ENCODE results near the gene SH3PXD2A.
"Not testable (repeated sequence)": the region's sequence is repeated elsewhere in the genome, so short reads cannot be mapped to it uniquely, and the experiment has no call there.

Gene SH3PXD2A

GRCh38 chr10:103851261-103851660 lies 4.1 kb downstream of the SH3PXD2A start:
- DNase-seq (ENCODE audit: low read depth in 2 of 3, low spot score in 1 of 3), result no peak

- DNase-seq (ENCODE audit: low read depth in 2 of 3, low spot score in 1 of 3), result no peak
These were observed 4.8 kb downstream of the SH3PXD2A start for GRCh38 chr10:103850572-103850895.

- DNase-seq (ENCODE audit: low read depth in 2 of 3, low spot score in 1 of 3), result no peak
These were observed 5.3 kb downstream of the SH3PXD2A start for GRCh38 chr10:103849880-103850571.

GRCh38 chr10:103849212-103849877 lies 6.0 kb downstream of the SH3PXD2A start:
- DNase-seq (ENCODE audit: low read depth in 2 of 3, low spot score in 1 of 3), result no peak

GRCh38 chr10:103847909-103848468 lies 7.4 kb downstream of the SH3PXD2A start:
- peak in 2 of 3 donors; percentile 8 to 19 for DNase-seq (ENCODE audit: low read depth in 2 of 3, low spot score in 1 of 3)

GRCh38 chr10:103847346-103847745 lies 8.0 kb downstream of the SH3PXD2A start:
- DNase-seq (ENCODE audit: low read depth in 2 of 3, low spot score in 1 of 3), result no peak

- no peak for DNase-seq (ENCODE audit: low read depth in 2 of 3, low spot score in 1 of 3)
These were observed 9.4 kb downstream of the SH3PXD2A start for GRCh38 chr10:103845972-103846371.

- DNase-seq (ENCODE audit: low read depth in 2 of 3, low spot score in 1 of 3), result not testable (repeated sequence)
These were observed 10.0 kb downstream of the SH3PXD2A start for GRCh38 chr10:103845346-103845745.

GRCh38 chr10:103843854-103844570 lies 11.4 kb downstream of the SH3PXD2A start:
- DNase-seq (ENCODE audit: low read depth in 2 of 3, low spot score in 1 of 3), result no peak

GRCh38 chr10:103843045-103843444 lies 12.3 kb downstream of the SH3PXD2A start:
- DNase-seq (ENCODE audit: low read depth in 2 of 3, low spot score in 1 of 3), result no peak

- no peak for DNase-seq (ENCODE audit: low read depth in 2 of 3, low spot score in 1 of 3)
These were observed 12.8 kb downstream of the SH3PXD2A start for GRCh38 chr10:103842605-103843004.

- DNase-seq (ENCODE audit: low read depth in 2 of 3, low spot score in 1 of 3), result no peak
These were observed 13.9 kb downstream of the SH3PXD2A start for GRCh38 chr10:103841519-103841918.

GRCh38 chr10:103840740-103841070 lies 14.7 kb downstream of the SH3PXD2A start:
- DNase-seq (ENCODE audit: low read depth in 2 of 3, low spot score in 1 of 3), result no peak

GRCh38 chr10:103839872-103840739 lies 15.3 kb downstream of the SH3PXD2A start:
- DNase-seq (ENCODE audit: low read depth in 2 of 3, low spot score in 1 of 3), result no peak

- no peak for DNase-seq (ENCODE audit: low read depth in 2 of 3, low spot score in 1 of 3)
These were observed 15.9 kb downstream of the SH3PXD2A start for GRCh38 chr10:103839519-103839871.

GRCh38 chr10:103838862-103839518 lies 16.4 kb downstream of the SH3PXD2A start:
- no peak for DNase-seq (ENCODE audit: low read depth in 2 of 3, low spot score in 1 of 3)

GRCh38 chr10:103838070-103838395 lies 17.3 kb downstream of the SH3PXD2A start:
- no peak for DNase-seq (ENCODE audit: low read depth in 2 of 3, low spot score in 1 of 3)

- no peak for DNase-seq (ENCODE audit: low read depth in 2 of 3, low spot score in 1 of 3)
These were observed 17.9 kb downstream of the SH3PXD2A start for GRCh38 chr10:103837370-103838069.

GRCh38 chr10:103836861-103837260 lies 18.5 kb downstream of the SH3PXD2A start:
- DNase-seq (ENCODE audit: low read depth in 2 of 3, low spot score in 1 of 3), result no peak

- no peak for DNase-seq (ENCODE audit: low read depth in 2 of 3, low spot score in 1 of 3)
These were observed 19.1 kb downstream of the SH3PXD2A start for GRCh38 chr10:103836273-103836672.
